ENCODE measurements around the gene TTC28.
A peak's percentile ranks its signal among the peaks of the same experiment; 100 is the strongest.
"Not testable (repeated sequence)": the region's sequence is repeated elsewhere in the genome, so short reads cannot be mapped to it uniquely, and the experiment has no call there.

The TTC28 gene

DNA sequence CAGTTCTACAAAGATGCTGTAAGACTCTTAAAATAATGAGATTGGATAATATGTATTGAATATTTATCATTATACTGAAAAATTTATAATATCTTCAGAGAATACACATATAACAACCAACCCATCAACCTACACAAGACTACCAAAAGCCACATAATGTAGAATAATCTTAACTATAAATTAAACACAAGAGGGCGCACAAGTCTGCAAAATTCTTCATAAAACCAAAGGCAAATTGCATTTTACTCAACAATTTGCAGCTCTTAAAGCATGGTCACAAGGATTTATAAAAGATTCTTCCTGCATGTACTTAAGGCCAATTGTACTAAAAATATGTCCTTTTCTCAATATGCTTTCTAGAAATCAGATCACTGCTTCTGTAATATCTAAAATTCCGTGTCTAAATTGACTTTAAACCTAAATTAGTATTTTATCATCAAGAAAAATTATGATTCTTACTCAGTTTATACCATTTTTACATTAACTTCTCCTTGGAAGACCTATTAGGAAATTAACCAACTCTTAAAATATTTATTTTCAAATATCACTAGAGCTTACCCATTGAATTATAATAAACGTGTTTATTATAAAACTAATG, 79.0 kb downstream of the TTC28 start:
- peak; percentile 41 to 68 for DNase-seq

DNA sequence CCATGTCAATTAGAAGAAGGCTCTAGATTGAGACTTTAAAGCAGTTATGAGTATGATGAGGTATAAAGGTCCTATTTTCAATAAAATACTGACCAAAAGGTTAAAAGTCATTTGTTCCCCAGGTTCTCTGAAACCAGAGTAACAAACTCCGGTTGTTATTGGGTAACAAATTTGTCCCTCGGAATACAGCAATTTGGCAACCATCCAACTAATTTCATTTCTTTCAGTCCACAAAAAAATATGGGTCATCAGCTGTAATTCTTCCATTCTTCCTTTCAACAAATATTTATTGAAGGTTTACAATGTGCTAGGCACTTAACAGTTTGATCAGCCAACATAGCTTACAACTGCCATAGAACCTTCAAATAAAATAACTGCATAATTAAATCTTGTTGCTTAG, 79.9 kb downstream of the TTC28 start:
- no peak for DNase-seq

DNA sequence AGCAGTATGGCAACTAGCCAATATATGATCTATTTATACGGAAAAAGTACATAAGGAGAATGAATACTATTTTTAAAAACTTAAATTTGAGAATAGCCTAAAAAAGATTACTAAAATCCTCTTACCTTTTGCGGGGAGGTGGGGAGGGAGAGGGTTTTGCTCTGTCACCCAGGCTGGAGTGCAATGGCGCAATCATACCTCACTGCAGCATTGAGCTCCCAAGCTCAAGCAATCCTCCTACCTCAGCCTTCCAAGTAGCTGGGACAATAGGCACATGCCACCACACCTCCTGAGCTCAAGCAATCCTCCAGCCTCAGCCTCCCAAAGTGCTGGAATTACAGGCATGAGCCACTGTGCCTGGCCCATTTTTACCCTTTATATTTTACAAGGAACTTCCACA, 82.0 kb downstream of the TTC28 start:
- DNase-seq, result no peak

GRCh38 chr22:28594797-28595462, 84.7 kb downstream of the TTC28 start:
- DNase-seq, result peak; percentile 42 to 70

- no peak for DNase-seq
Observed at GRCh38 chr22:28594076-28594796, 85.4 kb downstream of the TTC28 start.

DNA sequence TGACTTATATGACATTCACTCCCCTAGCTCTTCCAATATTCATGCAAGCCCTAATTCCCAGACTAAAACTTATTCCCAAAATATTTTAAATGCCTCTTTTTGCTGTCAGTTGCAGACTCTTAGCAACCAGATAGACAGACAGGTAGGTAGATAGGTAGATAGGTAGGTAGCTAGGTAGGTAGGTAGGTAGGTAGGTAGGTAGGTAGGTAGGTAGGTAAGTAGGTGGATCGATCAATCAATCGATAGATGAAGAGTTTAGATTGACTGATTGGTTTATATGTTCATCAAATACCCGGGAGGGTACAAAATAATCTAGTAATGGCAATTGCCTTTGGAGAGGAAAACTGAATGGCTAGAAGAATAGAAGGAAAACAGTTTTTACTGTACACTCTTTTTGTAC, 86.3 kb downstream of the TTC28 start:
- DNase-seq, result no peak

DNA sequence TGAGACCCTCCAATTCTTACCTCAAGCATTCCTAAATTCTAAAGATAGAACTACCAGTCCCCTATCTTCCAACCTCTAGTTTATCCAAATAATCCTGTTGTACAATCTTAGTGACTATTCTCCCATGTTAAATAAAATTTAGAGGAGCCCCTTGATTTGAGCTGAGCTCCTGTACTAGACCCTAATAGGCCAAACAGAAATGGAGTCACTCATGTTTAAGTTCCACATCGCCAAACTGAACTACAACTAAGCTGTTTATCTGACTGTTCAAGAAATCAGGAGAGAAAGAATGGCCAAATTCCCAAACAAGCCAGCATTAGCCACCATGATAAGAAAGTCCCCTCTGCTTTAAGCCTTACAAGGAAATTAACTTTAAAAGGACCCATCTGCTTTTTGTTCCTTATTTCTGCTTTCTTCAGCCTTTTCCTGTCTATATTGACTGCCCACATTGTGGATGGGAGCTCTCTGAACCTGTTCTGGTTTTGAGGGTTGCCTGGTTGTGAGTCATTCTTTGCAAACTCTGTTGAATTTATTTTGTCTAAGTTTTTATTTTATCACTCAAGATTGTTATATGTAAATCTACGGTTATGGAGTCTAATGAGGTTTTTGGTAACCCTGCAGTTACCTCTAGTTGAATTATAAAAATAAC, 90.4 kb downstream of the TTC28 start:
- peak; percentile 27 to 36 for DNase-seq

DNA sequence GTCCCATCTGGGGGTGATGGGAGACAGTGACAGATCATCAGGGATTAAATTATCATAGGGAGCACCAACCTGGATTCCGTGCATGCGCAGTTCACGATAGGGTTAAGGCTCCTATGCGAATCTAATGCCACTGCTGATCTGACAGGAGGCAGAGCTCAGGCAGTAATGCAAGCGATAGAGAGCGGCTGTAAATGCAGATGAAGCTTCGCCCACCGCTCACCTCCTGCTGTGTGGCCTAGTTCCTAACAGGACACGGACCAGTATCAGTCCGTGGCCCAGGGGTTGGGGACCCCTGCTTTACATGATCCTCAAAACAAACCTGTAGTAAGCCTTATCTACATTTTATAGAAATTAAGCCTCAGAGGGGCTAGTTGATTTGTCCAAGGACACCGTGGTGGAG, 94.3 kb downstream of the TTC28 start:
- no peak for DNase-seq

- peak; percentile 15 to 30 for DNase-seq
Observed at GRCh38 chr22:28582806-28583205, 96.8 kb downstream of the TTC28 start.

- DNase-seq, result peak; percentile 22 to 37
Observed at GRCh38 chr22:28581016-28581415, 98.6 kb downstream of the TTC28 start.

- no peak for DNase-seq
Observed at GRCh38 chr22:28576162-28576561, 103.5 kb downstream of the TTC28 start.

DNA sequence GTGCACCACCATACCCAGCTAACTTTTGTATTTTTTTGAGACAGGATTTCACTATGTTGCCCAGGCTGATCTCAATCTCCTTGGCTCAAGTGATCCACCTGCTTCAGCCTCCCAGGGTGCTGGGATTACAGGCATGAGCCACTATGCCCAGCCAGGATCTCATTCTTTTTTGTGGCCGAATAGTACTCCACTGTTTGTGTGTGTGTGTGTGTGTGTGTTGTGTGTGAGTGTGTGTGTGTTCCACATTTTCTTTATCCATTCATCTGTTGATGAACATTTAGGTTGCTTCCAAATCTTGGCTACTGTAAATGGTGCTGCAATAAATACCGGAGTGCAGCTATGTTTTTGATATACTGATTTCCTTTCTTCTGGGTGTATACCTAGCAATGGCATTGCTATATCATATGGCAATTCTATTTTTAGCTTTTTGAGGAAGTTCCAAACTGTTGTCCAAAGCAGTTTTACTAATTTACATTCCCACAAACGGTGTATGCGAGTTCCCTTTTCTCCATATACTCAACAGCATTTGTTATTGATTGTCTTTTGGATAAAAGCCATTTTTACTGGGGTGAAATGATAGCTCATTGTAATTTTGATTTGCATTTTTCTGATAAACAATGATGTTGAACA, 105.4 kb downstream of the TTC28 start:
- DNase-seq, result peak; percentile 47 to 63

DNA sequence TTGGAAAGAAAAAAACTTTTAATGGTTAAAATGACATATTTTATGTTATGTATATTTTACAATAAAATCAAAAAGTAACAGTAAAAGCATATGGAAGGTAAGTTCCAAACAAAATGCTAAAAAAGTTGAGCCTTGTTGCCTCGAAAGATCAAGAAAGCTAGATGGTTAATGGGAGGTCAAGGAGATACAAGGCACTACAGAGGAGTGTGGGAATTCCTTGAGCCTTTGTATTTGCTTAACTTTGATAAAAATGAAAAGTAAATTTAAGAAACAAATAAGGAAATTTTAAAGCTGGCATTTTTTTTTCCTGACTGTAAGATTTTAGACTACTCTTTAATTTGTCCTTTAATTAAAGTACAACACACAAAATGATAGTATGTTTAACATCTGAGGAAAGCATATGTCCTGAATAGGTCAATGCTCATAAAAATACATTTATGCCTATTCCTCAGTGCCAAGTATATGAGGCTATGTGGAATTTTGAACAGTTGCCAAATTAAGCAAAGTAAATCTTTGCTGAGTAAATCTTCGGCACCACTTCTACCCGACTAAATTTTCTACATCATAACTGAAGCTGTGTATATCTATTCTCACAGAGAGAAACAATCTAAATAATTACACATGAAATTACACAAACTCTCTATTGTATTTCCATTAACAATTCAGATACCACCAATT, 108.8 kb downstream of the TTC28 start:
- DNase-seq, result no peak

DNA sequence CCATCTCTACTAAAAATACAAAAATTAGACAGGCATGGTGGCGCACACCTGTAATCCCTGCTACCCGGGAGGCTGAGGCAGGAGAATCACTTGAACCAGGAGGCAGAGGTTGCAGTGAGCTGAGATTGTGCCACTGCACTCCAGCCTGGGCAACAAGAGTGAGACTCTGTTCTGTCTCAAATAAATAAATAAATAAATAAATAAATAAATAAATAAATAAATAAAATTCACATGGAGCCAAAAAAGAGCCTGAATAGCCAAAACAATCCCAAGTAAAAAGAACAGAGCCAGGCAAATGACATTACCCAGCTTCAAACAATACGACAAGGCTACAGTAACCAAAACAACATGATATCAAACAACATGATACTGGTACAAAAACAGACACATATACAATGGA, 110.7 kb downstream of the TTC28 start:
- DNase-seq, result not testable (repeated sequence)

- no peak for DNase-seq
Observed at GRCh38 chr22:28568099-28568498, 111.5 kb downstream of the TTC28 start.

- not testable (repeated sequence) for DNase-seq
Observed at GRCh38 chr22:28566920-28567499, 112.6 kb downstream of the TTC28 start.

DNA sequence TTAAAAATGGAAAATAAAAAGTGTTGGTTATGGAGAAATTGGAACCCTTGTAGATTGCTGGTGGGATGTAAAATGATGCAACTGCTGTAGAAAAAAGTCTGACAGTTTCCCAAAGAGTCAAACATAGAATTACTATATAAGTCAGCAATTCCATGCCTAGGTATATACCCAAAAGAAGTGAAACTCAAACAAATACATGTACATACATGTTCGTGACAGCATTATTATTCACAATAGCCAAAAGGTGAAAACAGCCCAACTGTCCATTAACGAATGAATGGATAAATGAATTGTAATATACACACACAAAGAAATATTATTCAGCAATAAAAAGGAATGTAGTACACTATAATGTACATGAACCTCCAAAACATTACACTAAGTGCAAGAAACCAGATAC, 116.0 kb downstream of the TTC28 start:
- DNase-seq, result no peak

DNA sequence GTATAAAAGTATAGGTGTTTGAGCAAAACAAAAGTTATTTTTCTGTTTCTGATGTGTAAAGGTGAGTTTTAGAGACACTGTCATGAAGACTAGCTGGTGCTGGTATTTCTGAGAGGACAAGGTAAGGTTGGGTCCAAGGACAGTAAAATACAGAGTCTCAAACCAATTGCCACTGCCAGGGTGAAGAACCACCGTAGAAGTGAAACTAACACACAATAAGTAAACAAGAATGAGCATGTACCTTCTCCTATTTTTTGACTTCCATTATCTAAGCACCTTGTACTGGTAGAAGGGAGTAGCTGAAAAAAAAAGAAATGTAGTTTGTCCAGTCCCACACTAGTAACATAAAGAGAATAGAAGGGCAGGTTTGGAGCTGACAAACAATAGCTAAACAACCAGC, 117.3 kb downstream of the TTC28 start:
- no peak for DNase-seq

DNA sequence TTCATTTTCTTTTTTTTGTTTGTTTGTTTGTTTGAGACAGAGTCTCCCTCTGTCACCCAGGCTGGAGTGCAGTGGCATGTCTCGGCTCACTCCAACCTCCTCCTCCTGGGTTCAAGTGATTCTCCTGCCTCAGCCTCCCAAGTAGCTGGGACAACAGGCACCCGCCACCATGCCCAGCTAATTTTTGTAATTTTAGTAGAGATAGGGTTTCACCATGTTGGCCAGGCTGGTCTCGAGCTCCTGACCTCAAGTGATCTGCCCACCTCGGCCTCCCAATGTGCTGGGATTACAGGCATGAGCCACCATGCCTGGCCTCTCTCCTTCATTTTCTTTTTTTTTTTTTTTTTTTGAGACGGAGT, 118.9 kb downstream of the TTC28 start:
- DNase-seq, result not testable (repeated sequence)

GRCh38 chr22:28560046-28560742, 119.4 kb downstream of the TTC28 start:
- DNase-seq, result no peak

DNA sequence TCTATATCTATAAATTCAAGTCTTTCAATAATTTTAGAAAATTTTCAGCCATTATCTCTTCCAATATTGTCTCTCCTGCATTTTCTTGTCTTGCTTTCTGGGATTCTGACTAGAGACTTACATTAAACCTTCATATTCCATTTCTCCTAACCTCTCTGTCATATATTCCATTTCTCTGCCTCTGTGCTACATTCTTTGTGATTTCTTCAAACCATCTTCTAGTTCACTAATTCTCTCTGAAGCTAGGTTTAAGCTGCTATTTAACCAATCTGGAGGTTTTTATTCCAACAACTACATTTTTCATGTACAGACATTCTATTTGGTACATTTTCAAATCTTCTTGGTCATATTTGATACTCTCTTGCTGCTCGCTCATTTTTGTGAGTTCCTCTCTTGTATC, 122.5 kb downstream of the TTC28 start:
- no peak for DNase-seq
